ENCODE measurements around the gene CHST14.

DNA sequence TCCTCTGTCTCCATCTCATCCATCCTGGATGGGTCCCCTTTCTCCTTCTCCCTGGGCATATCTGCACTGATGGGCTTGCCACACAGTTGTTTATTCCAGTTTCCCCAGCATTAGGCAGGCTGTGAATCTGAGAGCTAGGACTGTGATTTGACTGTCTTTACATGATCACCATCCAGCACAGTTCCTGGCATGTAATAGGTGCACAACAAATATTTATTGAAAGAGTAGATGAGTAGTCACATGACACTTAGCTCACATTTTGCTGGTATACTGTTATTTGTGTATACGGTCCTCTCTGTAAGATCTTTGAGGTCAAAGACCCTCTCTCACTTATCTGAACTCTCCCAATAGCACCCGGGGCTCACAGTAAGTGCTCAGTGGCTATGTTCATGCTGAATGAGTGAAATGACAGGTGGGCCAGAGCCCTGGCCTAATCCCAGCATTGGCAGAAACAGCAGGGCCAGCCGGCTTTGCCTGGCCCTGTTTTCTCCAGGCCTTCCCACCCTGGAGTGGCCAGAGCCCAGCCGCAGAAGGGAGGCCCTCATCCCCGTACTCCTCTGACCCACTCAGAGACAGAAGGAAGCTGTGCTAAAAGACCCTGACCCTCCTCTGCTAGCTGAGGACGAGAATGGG is 46.2 kb upstream of the CHST14 start:
- no peak for TF ChIP-seq SIN3A (IDR thresholded peaks at IDR 0.05; ENCODE audit: borderline replicate concordance, insufficient read depth, low read length)
- no peak for TF ChIP-seq POLR2AphosphoS5 (IDR thresholded peaks at IDR 0.05; ENCODE audit: low read depth, low read length)
- TF ChIP-seq, protein P1, sequence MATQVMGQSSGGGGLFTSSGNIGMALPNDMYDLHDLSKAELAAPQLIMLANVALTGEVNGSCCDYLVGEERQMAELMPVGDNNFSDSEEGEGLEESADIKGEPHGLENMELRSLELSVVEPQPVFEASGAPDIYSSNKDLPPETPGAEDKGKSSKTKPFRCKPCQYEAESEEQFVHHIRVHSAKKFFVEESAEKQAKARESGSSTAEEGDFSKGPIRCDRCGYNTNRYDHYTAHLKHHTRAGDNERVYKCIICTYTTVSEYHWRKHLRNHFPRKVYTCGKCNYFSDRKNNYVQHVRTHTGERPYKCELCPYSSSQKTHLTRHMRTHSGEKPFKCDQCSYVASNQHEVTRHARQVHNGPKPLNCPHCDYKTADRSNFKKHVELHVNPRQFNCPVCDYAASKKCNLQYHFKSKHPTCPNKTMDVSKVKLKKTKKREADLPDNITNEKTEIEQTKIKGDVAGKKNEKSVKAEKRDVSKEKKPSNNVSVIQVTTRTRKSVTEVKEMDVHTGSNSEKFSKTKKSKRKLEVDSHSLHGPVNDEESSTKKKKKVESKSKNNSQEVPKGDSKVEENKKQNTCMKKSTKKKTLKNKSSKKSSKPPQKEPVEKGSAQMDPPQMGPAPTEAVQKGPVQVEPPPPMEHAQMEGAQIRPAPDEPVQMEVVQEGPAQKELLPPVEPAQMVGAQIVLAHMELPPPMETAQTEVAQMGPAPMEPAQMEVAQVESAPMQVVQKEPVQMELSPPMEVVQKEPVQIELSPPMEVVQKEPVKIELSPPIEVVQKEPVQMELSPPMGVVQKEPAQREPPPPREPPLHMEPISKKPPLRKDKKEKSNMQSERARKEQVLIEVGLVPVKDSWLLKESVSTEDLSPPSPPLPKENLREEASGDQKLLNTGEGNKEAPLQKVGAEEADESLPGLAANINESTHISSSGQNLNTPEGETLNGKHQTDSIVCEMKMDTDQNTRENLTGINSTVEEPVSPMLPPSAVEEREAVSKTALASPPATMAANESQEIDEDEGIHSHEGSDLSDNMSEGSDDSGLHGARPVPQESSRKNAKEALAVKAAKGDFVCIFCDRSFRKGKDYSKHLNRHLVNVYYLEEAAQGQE (IDR thresholded peaks at IDR 0.05; ENCODE audit: insufficient read depth in 1 of 2, low read depth in 2 of 2, low read length in 2 of 2) = no peak
- TF ChIP-seq TAF1 (IDR thresholded peaks at IDR 0.05; ENCODE audit: borderline replicate concordance, insufficient read depth, low read length) = no peak
- TF ChIP-seq FOXP2 (optimal IDR thresholded peaks at IDR 0.05; ENCODE audit: borderline replicate concordance, extremely low read depth, extremely low read length, insufficient read depth) = no peak
